Measurements from ENCODE around the gene GTF2IRD1. TPM values are rescaled to one million over a fixed set of nuclear protein-coding genes. Genes with fewer than 3 reads are reported as not detected.

Gene GTF2IRD1
- polyA plus RNA-seq, 1 of the 3 experiments (the other 2 are of a cell fraction): 26.4 TPM

- Histone ChIP-seq H3K9me3 (no peaks in the 10 kb centered on the region), H3K27ac (ENCODE audit: low read depth in 2 of 2, low read length in 1 of 2) (no peak overlapping the region)
These were observed 116.9 kb downstream of the GTF2IRD1 start for GRCh38 chr7:74570533-74571156.

DNA sequence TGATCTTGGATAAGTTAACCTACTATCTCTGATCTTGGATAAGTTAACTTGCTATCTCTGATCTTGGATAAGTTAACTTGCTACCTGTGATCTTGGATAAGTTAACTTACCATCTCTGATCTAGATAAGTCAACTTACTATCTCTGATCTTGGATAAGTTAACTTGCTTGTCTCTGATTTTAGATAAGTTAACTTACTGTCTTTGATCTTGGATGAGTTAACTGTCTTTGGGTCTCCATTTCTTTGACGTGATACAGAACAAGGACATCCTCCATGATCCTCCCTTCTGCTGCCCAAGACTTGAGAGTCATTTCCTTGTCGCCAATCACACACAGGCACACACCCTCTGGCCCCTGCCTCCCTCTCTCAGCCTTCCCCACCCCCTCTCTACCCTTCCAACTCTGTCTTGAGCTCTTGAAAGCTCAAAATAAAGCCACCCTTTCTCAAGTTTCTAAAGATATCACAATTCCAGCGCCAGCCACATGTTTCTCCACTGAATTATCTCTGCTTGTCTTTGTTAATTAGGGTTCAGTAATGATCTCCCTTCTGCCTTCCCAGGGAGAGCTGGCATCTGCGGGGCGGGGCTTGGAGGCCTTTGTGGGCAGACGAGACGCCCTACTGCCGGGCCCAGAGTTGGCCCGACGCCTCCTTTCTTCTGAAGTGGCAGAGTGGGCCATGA lies 118.7 kb downstream of the GTF2IRD1 start:
- TF ChIP-seq MXI1 (IDR thresholded peaks at IDR 0.05; ENCODE audit: low read depth, low read length): no peak
- no peak for TF ChIP-seq MEF2A (IDR thresholded peaks at IDR 0.05; ENCODE audit: borderline replicate concordance, low read depth)
- TF ChIP-seq JUND (IDR thresholded peaks at IDR 0.05): no peak
- TF ChIP-seq, protein P1, sequence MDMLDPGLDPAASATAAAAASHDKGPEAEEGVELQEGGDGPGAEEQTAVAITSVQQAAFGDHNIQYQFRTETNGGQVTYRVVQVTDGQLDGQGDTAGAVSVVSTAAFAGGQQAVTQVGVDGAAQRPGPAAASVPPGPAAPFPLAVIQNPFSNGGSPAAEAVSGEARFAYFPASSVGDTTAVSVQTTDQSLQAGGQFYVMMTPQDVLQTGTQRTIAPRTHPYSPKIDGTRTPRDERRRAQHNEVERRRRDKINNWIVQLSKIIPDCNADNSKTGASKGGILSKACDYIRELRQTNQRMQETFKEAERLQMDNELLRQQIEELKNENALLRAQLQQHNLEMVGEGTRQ (IDR thresholded peaks at IDR 0.05; ENCODE audit: borderline replicate concordance, low read depth, low read length): no peak
- TF ChIP-seq NFIC (IDR thresholded peaks at IDR 0.05; ENCODE audit: borderline replicate concordance): no peak
- TF ChIP-seq GABPA (IDR thresholded peaks at IDR 0.05; ENCODE audit: low read depth): no peak
- TF ChIP-seq POLR2AphosphoS5 (IDR thresholded peaks at IDR 0.05; ENCODE audit: low read depth, low read length): no peak
- TF ChIP-seq EZH2phosphoT487 (IDR thresholded peaks at IDR 0.05; ENCODE audit: borderline replicate concordance, low read depth): no peak
- TF ChIP-seq NRF1 (IDR thresholded peaks at IDR 0.05; ENCODE audit: low read depth, low read length): no peak
- no peak for TF ChIP-seq GATA2 (CRISPR knock-in tag; IDR thresholded peaks at IDR 0.05)
- no peak for TF ChIP-seq YY1 (IDR thresholded peaks at IDR 0.05; ENCODE audit: low read depth)
- TF ChIP-seq CHD2 (IDR thresholded peaks at IDR 0.05; ENCODE audit: low read length, partially characterized antibody): no peak
- Histone ChIP-seq H3F3A (replicated peaks; ENCODE audit: insufficient read depth) (peaks cover 4% of the 10 kb centered on the region), H3K9me2 (no peaks in the 10 kb centered on the region), H3K27me3 (ENCODE audit: insufficient read depth) (no peaks in the 10 kb centered on the region), H2AFZ (ENCODE audit: low read depth) (no peak overlapping the region), H3K9ac (no peak overlapping the region), H3K4me1 (ENCODE audit: control insufficient read depth in 1 of 2, insufficient read depth in 2 of 2, low read depth in 1 of 2, low read length in 1 of 2) (peaks cover 0 to 8% of the 10 kb centered on the region in 2 experiments; a peak in 1 of 4 replicates), H3K36me3 (replicated peaks in 1 of 2; ENCODE audit: control insufficient read depth in 1 of 2, insufficient read depth in 2 of 2, low read length in 1 of 2) (peaks cover 0 to 4% of the 10 kb centered on the region in 2 experiments), H3K4me3 (ENCODE audit: low read depth in 2 of 2, low read length in 1 of 2) (no peak overlapping the region), H3K27ac (ENCODE audit: low read depth in 2 of 2, low read length in 1 of 2) (no peak overlapping the region), H4K20me1 (ENCODE audit: insufficient read depth) (no peaks in the 10 kb centered on the region), H3K79me2 (ENCODE audit: insufficient read depth) (no peaks in the 10 kb centered on the region), H3K4me2 (no peak overlapping the region), H3K9me3 (no peaks in the 10 kb centered on the region)
- 83% methylated on average over 10 of the region's 10 CpGs for WGBS (ENCODE audit: low lambda C conversion rate)
- CTCF ChIA-PET: interaction anchor here (1.0 to 9.7 kb wide), 3 partner anchors 10 to 152 kb away, joined by 3 to 130 read pairs (median 3); no protein-coding TSS in a partner anchor
- no peak for DNase-seq
- POLR2A ChIA-PET: no interaction called here

More at GRCh38 chr7:74570533-74571156, 116.9 kb downstream of the GTF2IRD1 start:
- peaks cover 0 to 8% of the 10 kb centered on the region in 2 experiments; a peak in 1 of 4 replicates for H3K4me1 ChIP-seq (ENCODE audit: control insufficient read depth in 1 of 2, insufficient read depth in 2 of 2, low read depth in 1 of 2, low read length in 1 of 2)
- ChIA-PET CTCF (interaction anchor here (1.2 to 9.7 kb wide), 4 partner anchors 14 to 150 kb away, joined by 3 to 130 read pairs (median 4); no protein-coding TSS in a partner anchor), POLR2A (no interaction called here)
- no peak for DNase-seq
- no peaks in the 10 kb centered on the region for H3K9me2 ChIP-seq
- no peak overlapping the region for H3K9ac ChIP-seq
- WGBS (ENCODE audit: low lambda C conversion rate): 94% methylated on average over 13 of the region's 13 CpGs
- no peak for TF ChIP-seq SIN3A (IDR thresholded peaks at IDR 0.05; ENCODE audit: borderline replicate concordance, low read depth, low read length)
- TF ChIP-seq, protein P2, sequence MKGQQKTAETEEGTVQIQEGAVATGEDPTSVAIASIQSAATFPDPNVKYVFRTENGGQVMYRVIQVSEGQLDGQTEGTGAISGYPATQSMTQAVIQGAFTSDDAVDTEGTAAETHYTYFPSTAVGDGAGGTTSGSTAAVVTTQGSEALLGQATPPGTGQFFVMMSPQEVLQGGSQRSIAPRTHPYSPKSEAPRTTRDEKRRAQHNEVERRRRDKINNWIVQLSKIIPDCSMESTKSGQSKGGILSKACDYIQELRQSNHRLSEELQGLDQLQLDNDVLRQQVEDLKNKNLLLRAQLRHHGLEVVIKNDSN (IDR thresholded peaks at IDR 0.05; ENCODE audit: borderline replicate concordance, low read depth): no peak
- TF ChIP-seq MAX (IDR thresholded peaks at IDR 0.05; ENCODE audit: low read depth): no peak
- TF ChIP-seq EP300 (IDR thresholded peaks at IDR 0.05; ENCODE audit: borderline replicate concordance in 1 of 2, low read depth in 1 of 2, low read length in 1 of 2): no peak
- TF ChIP-seq RFX5 (IDR thresholded peaks at IDR 0.05; ENCODE audit: low read length): no peak
- TF ChIP-seq POLR2AphosphoS5 (IDR thresholded peaks at IDR 0.05; ENCODE audit: low read depth, low read length): no peak
- no peak for TF ChIP-seq CTCF (IDR thresholded peaks at IDR 0.05)
- no peak for TF ChIP-seq TAF1 (IDR thresholded peaks at IDR 0.05; ENCODE audit: borderline replicate concordance, low read depth, low read length)
- no peak for TF ChIP-seq RXRA (IDR thresholded peaks at IDR 0.05; ENCODE audit: borderline replicate concordance, low read depth)
- TF ChIP-seq JUND (IDR thresholded peaks at IDR 0.05): no peak
- no peaks in the 10 kb centered on the region for H3K79me2 ChIP-seq (ENCODE audit: insufficient read depth)
- H3K27me3 ChIP-seq (ENCODE audit: insufficient read depth): no peaks in the 10 kb centered on the region
- no peak overlapping the region for H2AFZ ChIP-seq (ENCODE audit: low read depth)
- H3F3A ChIP-seq (replicated peaks; ENCODE audit: insufficient read depth): peaks cover 4% of the 10 kb centered on the region
- H3K4me3 ChIP-seq (ENCODE audit: low read depth in 2 of 2, low read length in 1 of 2): no peak overlapping the region
- H3K36me3 ChIP-seq (replicated peaks in 1 of 2; ENCODE audit: control insufficient read depth in 1 of 2, insufficient read depth in 2 of 2, low read length in 1 of 2): no peaks in the 10 kb centered on the region
- no peak overlapping the region for H3K4me2 ChIP-seq
- no peaks in the 10 kb centered on the region for H4K20me1 ChIP-seq (ENCODE audit: insufficient read depth)
